GM12878 (cell line): ENCODE measurements around the gene ADGRV1.

Experiments
- CHD1 ChIP-seq: IDR thresholded peaks from 2 replicates; pipeline ENCODE4 v1.6.1; 2012; ENCODE audit warnings: low read depth, low read length, improper control_type of control experiment
- ZNF274 ChIP-seq: IDR thresholded peaks from one replicate; pipeline ENCODE4 v1.8.0; 2011; ENCODE audit not compliant: insufficient read length, insufficient read depth
- TF ChIP-seq, protein P1 (sequence below), 3 experiments: IDR thresholded peaks in 2 of 3; conservative IDR thresholded peaks in 1 of 3; 2 replicates each; pipeline ENCODE4 v1.5.1; 2011; ENCODE audit warnings: low read depth in 3 of 3, low read length in 3 of 3, mild to moderate bottlenecking in 3 of 3, control low read depth in 2 of 3, moderate library complexity in 2 of 3, inconsistent platforms in 1 of 3, mixed read lengths in 1 of 3; ENCODE audit not compliant: control insufficient read depth in 2 of 3, insufficient read depth in 1 of 3; ENCODE audit errors: extremely low read depth in 1 of 3
- TF ChIP-seq, protein P2 (sequence below): IDR thresholded peaks from 2 replicates; pipeline ENCODE4 v1.6.1; 2011; ENCODE audit warnings: low read depth, low read length, improper control_type of control experiment, borderline replicate concordance

DNA sequence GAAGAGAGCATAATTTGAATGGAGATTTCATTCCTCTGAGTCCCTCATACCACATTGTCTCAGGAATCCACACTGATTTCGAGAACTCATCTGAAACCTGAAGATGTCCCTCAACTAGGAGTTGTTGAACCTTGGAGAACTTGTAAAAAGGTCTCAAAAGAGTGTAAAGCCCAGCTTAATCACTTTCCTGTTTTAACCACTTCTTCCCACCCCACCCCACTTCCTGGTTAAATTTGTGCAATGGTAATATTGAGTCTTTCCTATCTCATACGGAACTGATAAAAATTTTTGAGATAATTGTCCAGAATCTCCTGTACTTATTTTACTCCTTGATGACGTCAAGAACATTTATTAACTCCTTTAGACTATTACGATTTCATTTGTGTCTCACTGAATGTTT, 583.8 kb downstream of the ADGRV1 start:
- TF ChIP-seq, protein P1, sequence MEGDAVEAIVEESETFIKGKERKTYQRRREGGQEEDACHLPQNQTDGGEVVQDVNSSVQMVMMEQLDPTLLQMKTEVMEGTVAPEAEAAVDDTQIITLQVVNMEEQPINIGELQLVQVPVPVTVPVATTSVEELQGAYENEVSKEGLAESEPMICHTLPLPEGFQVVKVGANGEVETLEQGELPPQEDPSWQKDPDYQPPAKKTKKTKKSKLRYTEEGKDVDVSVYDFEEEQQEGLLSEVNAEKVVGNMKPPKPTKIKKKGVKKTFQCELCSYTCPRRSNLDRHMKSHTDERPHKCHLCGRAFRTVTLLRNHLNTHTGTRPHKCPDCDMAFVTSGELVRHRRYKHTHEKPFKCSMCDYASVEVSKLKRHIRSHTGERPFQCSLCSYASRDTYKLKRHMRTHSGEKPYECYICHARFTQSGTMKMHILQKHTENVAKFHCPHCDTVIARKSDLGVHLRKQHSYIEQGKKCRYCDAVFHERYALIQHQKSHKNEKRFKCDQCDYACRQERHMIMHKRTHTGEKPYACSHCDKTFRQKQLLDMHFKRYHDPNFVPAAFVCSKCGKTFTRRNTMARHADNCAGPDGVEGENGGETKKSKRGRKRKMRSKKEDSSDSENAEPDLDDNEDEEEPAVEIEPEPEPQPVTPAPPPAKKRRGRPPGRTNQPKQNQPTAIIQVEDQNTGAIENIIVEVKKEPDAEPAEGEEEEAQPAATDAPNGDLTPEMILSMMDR (IDR thresholded peaks at IDR 0.05 in 2 of 3, conservative IDR thresholded peaks at IDR 0.05 in 1 of 3; ENCODE audit: control insufficient read depth in 2 of 3, extremely low read depth in 1 of 3, insufficient read depth in 1 of 3, low read depth in 3 of 3, low read length in 3 of 3), result no peak
- TF ChIP-seq CHD1, result no peak
- TF ChIP-seq ZNF274, result no peak
- TF ChIP-seq, protein P2, sequence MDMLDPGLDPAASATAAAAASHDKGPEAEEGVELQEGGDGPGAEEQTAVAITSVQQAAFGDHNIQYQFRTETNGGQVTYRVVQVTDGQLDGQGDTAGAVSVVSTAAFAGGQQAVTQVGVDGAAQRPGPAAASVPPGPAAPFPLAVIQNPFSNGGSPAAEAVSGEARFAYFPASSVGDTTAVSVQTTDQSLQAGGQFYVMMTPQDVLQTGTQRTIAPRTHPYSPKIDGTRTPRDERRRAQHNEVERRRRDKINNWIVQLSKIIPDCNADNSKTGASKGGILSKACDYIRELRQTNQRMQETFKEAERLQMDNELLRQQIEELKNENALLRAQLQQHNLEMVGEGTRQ, result no peak
